GM18517 (cell line): ENCODE data around the gene CROCC2.

Experiments used
- ATAC-seq: cut with Tn5 transposase; IDR thresholded peaks from one replicate; pipeline ENCODE4 v1.9.1; 2021; ENCODE audit warnings: mild to moderate bottlenecking, moderate library complexity; ENCODE audit not compliant: unreplicated experiment

CROCC2 gene

GRCh38 chr2:241008711-241009121 is 102.6 kb downstream of the CROCC2 start:
- no peak for ATAC-seq

GRCh38 chr2:241009191-241009590 is 103.1 kb downstream of the CROCC2 start:
- ATAC-seq, result no peak

- ATAC-seq, result no peak
Measured at GRCh38 chr2:241009601-241010530, 103.7 kb downstream of the CROCC2 start.

GRCh38 chr2:241010531-241011295 is 104.6 kb downstream of the CROCC2 start:
- ATAC-seq, result no peak

GRCh38 chr2:241011296-241011600 is 105.1 kb downstream of the CROCC2 start:
- ATAC-seq, result no peak

GRCh38 chr2:241011751-241012510 is 105.8 kb downstream of the CROCC2 start:
- no peak for ATAC-seq

GRCh38 chr2:241014224-241014623 is 108.1 kb downstream of the CROCC2 start:
- no peak for ATAC-seq

GRCh38 chr2:241014764-241015163 is 108.6 kb downstream of the CROCC2 start:
- ATAC-seq, result no peak

GRCh38 chr2:241015439-241015838 is 109.3 kb downstream of the CROCC2 start:
- no peak for ATAC-seq

GRCh38 chr2:241017228-241017940 is 111.2 kb downstream of the CROCC2 start:
- no peak for ATAC-seq

GRCh38 chr2:241018051-241018891 is 112.1 kb downstream of the CROCC2 start:
- ATAC-seq, result no peak

GRCh38 chr2:241019441-241020139 is 113.5 kb downstream of the CROCC2 start:
- no peak for ATAC-seq

GRCh38 chr2:241020201-241020600 is 114.1 kb downstream of the CROCC2 start:
- ATAC-seq, result no peak

- no peak for ATAC-seq
Measured at GRCh38 chr2:241020629-241021190, 114.6 kb downstream of the CROCC2 start.

- ATAC-seq, result no peak
Measured at GRCh38 chr2:241025639-241026038, 119.5 kb downstream of the CROCC2 start.

- no peak for ATAC-seq
Measured at GRCh38 chr2:241029599-241030332, 123.6 kb downstream of the CROCC2 start.

GRCh38 chr2:241030333-241030680 is 124.2 kb downstream of the CROCC2 start:
- no peak for ATAC-seq

- ATAC-seq, result no peak
Measured at GRCh38 chr2:241030883-241031282, 124.7 kb downstream of the CROCC2 start.
